Fibroblast of skin of right biceps (primary cell): ENCODE results near the gene IMPA2.

Source experiments
- DNase-seq: peaks from one replicate; pipeline ENCODE4 v3.0.0-alpha.2; 2013

Gene IMPA2

DNA sequence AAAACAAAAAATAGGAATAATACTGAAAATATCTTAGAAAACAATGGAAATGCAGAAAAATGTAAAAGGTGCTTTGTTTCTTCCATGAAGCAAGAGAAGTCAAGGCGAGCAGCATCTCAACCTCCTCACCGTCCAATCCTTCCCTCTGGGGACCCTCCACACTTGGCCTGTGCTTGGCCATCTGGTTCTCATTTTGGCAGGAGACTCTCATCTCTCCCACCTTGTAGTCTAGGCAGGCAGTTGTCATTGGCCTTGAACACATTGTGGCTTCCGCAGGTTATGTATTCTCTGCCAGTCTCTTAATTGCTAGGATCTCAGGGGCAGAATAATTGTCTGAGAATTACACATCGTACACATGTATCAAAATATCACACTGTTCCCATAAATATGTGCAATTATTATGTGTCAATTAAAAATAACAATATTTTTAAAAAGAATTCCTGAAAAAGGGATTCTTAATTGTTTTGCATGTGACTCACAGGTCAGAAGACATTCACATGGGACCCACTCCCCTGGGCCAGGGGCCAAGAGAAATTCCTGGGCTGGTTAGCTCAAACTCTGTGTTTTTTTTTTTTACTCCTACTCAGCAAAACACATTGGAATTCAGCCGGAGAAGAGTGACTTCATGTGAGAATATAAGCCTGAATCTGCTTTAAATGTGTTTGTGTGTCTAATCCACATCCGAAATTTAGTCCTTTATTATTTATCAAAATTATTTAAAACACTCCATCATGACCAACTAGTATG, 98.4 kb downstream of the IMPA2 start:
- DNase-seq: peak; percentile 91
